ENCODE results near the gene GADD45GIP1. TPM values are rescaled to one million over a fixed set of nuclear protein-coding genes. Genes with fewer than 3 reads are reported as not detected.
A peak's percentile ranks its signal among the peaks of the same experiment; 100 is the strongest.

The GADD45GIP1 gene
- total and polyA plus RNA-seq, 10 of the 15 experiments (the other 5 are each of a cell fraction or from before 2014, with no cell fraction given), result 5.1 to 136 (median 30.1) TPM

GRCh38 chr19:12984683-12985048 is 27.6 kb upstream of the GADD45GIP1 start:
- ChIA-PET RAD21 (ENCODE audit: unreplicated experiment) (interaction anchor here (0.8 to 2.6 kb wide), 4 partner anchors 46 to 110 kb away, joined by 3 to 19 read pairs (median 4); no protein-coding TSS in a partner anchor), POLR2A (no interaction called here), CTCF (interaction anchor here (1.1 to 13.5 kb wide), 8 partner anchors 19 to 109 kb away, joined by 3 to 247 read pairs (median 10); no protein-coding TSS in a partner anchor), SMC1A (ENCODE audit: uncharacterized antibody, unreplicated experiment) (interaction anchor here (0.9 to 2.7 kb wide), 2 partner anchors 74 to 76 kb away, joined by 3 to 12 read pairs; no protein-coding TSS in a partner anchor)
- no TSS peak for BruUV-seq (replicated peaks)
- H3K4me3 ChIP-seq, result no peak overlapping the region
- H3K4me1 ChIP-seq (ENCODE audit: control insufficient read depth, insufficient read depth, low read length), result no peaks in the 10 kb centered on the region; the same call in 1 of the 2 replicates
- H2AFZ ChIP-seq (ENCODE audit: control insufficient read depth, low read depth, low read length), result no peak overlapping the region
- H3K9ac ChIP-seq (ENCODE audit: control insufficient read depth, insufficient read depth, low read length), result no peak overlapping the region
- H3K36me3 ChIP-seq (ENCODE audit: control insufficient read depth in 2 of 2, insufficient read depth in 2 of 2, low read length in 1 of 2), result no peaks in the 10 kb centered on the region
- no peak overlapping the region for H3K4me2 ChIP-seq (ENCODE audit: control insufficient read depth, insufficient read depth)
- intact Hi-C loops (cut with micrococcal nuclease; ENCODE audit: unreplicated experiment) (no loop called here), in situ Hi-C loops (cut with MboI) (no loop called here)
- peaks cover 0 to 3% of the 10 kb centered on the region in 2 experiments; a peak in 1 of 4 replicates for H3K27me3 ChIP-seq (replicated peaks in 1 of 2; ENCODE audit: control insufficient read depth in 2 of 2, insufficient read depth in 2 of 2, low read length in 1 of 2)
- no peaks in the 10 kb centered on the region for H3K9me3 ChIP-seq (replicated peaks; ENCODE audit: control insufficient read depth, insufficient read depth, low read length)
- H3K79me2 ChIP-seq (ENCODE audit: control insufficient read depth, insufficient read depth, low read length), result no peaks in the 10 kb centered on the region
- no peak for ATAC-seq
- no peak for FAIRE-seq
- no peak for DNase-seq (ENCODE audit: low read depth, low spot score)
- 1% methylated on average over 9 of the region's 10 CpGs for WGBS (ENCODE audit: insufficient coverage, insufficient replicate concordance, low lambda C conversion rate, missing lambda C conversion rate)
- peak; percentile 86; the same call in 1 of the 3 replicates for TF ChIP-seq POU2F2 (IDR thresholded peaks at IDR 0.05; ENCODE audit: borderline replicate concordance, low read depth, low read length)
- no peak for TF ChIP-seq TCF12 (IDR thresholded peaks at IDR 0.05; ENCODE audit: low read depth, low read length)
- H3K27ac ChIP-seq (ENCODE audit: control insufficient read depth, insufficient read depth), result no peak overlapping the region
- H4K20me1 ChIP-seq (ENCODE audit: control insufficient read depth, insufficient read depth), result no peaks in the 10 kb centered on the region

- Histone ChIP-seq H3K36me3 (ENCODE audit: control insufficient read depth in 2 of 2, insufficient read depth in 2 of 2, low read length in 1 of 2) (no peaks in the 10 kb centered on the region), H3K9ac (ENCODE audit: control insufficient read depth, insufficient read depth, low read length) (no peak overlapping the region), H3K4me3 (no peak overlapping the region), H3K9me3 (replicated peaks; ENCODE audit: control insufficient read depth, insufficient read depth, low read length) (no peaks in the 10 kb centered on the region), H3K27ac (ENCODE audit: control insufficient read depth, insufficient read depth) (no peak overlapping the region), H2AFZ (ENCODE audit: control insufficient read depth, low read depth, low read length) (no peak overlapping the region), H4K20me1 (ENCODE audit: control insufficient read depth, insufficient read depth) (no peaks in the 10 kb centered on the region), H3K79me2 (ENCODE audit: control insufficient read depth, insufficient read depth, low read length) (no peaks in the 10 kb centered on the region), H3K4me2 (ENCODE audit: control insufficient read depth, insufficient read depth) (no peak overlapping the region), H3K4me1 (ENCODE audit: control insufficient read depth, insufficient read depth, low read length) (no peaks in the 10 kb centered on the region; the same call in 1 of the 2 replicates), H3K27me3 (replicated peaks in 1 of 2; ENCODE audit: control insufficient read depth in 2 of 2, insufficient read depth in 2 of 2, low read length in 1 of 2) (peaks cover 0 to 3% of the 10 kb centered on the region in 2 experiments; a peak in 1 of 4 replicates)
- DNase-seq (ENCODE audit: low read depth, low spot score) (no peak), ATAC-seq (no peak), FAIRE-seq (peak; percentile 18)
- ChIA-PET SMC1A (ENCODE audit: uncharacterized antibody, unreplicated experiment) (interaction anchor here (2.7 kb wide), 1 partner anchor 77 kb away, joined by 12 read pairs; no protein-coding TSS in a partner anchor), POLR2A (no interaction called here), RAD21 (ENCODE audit: unreplicated experiment) (interaction anchor here (2.6 kb wide), 1 partner anchor 76 kb away, joined by 19 read pairs; no protein-coding TSS in a partner anchor), CTCF (interaction anchor here (0.7 to 13.5 kb wide), 8 partner anchors 19 to 110 kb away, joined by 3 to 247 read pairs (median 10); no protein-coding TSS in a partner anchor)
- intact Hi-C loops (cut with micrococcal nuclease; ENCODE audit: unreplicated experiment), result no loop called here
- in situ Hi-C loops (cut with MboI), result no loop called here
- 2% methylated on average over 3 of the region's 3 CpGs for WGBS (ENCODE audit: insufficient coverage, insufficient replicate concordance, low lambda C conversion rate, missing lambda C conversion rate)
- no TSS peak for BruUV-seq (replicated peaks)
- no peak; the same call in 1 of the 2 replicates for TF ChIP-seq NBN (IDR thresholded peaks at IDR 0.05)
- 0 out of 4 replicates have a peak, but pooled peaks of 1 of the 2 experiments have one; percentile 13 for TF ChIP-seq BHLHE40 (IDR thresholded peaks at IDR 0.05; ENCODE audit: borderline replicate concordance in 1 of 2, low read depth in 2 of 2, low read length in 1 of 2)
- no peak for TF ChIP-seq SMC3 (IDR thresholded peaks at IDR 0.05; ENCODE audit: borderline replicate concordance, low read length)
- no peak for TF ChIP-seq E4F1 (IDR thresholded peaks at IDR 0.05; ENCODE audit: borderline replicate concordance, partially characterized antibody)
- TF ChIP-seq SREBF1 (IDR thresholded peaks at IDR 0.05; ENCODE audit: low read length), result no peak
- peak; percentile 50; the same call in 1 of the 2 replicates for TF ChIP-seq MLLT1 (IDR thresholded peaks at IDR 0.05)
- TF ChIP-seq CHD1 (IDR thresholded peaks at IDR 0.05; ENCODE audit: low read depth, low read length), result no peak
- no peak for TF ChIP-seq JUNB (IDR thresholded peaks at IDR 0.05)
- no peak for TF ChIP-seq MYC (IDR thresholded peaks at IDR 0.05; ENCODE audit: insufficient read depth, insufficient read length, insufficient replicate concordance, low read length, severe bottlenecking)
- TF ChIP-seq NR2F1 (conservative IDR thresholded peaks at IDR 0.05), result no peak
Observed at GRCh38 chr19:12984143-12984627, 27.2 kb upstream of the GADD45GIP1 start.
